ENCODE measurements around the gene RIPPLY1. TPM values are rescaled to one million over a fixed set of nuclear protein-coding genes. Genes with fewer than 3 reads are reported as not detected.

The RIPPLY1 gene, protein sequence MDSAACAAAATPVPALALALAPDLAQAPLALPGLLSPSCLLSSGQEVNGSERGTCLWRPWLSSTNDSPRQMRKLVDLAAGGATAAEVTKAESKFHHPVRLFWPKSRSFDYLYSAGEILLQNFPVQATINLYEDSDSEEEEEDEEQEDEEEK
- total RNA-seq, result not detected

DNA sequence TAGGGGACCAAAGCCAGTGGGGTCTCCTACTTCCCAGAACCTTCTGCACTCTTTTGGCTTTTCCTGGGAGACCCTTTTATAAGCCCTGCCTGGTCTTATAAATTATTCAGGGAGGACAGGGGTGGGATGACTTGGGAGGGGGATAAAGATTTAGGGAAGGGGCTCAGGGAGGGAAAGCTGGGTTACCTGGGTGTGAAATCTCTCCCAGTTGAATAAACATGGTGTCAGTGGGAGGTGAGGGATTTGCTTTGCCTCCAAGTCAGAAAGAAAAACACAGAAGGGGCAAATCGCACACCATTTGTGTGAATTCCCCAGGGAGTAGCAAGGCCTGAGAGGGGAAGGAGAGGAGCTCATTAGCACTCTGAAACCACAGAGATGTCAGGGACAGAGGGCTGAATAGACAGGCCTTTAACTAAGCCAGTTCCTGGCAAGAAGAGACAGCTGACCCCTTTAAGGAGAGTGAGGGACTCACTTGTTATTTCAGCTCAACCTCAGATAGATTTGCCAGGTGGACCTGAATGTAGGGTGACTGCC lies at the start of gene RIPPLY1:
Gene RIPPLY1, minus strand, starts transcription at position 51 of the 534 bp plus-strand sequence. CDS start 54 bp downstream, outside the sequence.
- Mint-ChIP-seq H3K27ac (no peak within 1 kb of the TSS), H3K27me3 (ENCODE audit: low read depth) (peaks cover 13% of the 10 kb centered on the region), H3K4me3 (no peak within 1 kb of the TSS), H3K36me3 (ENCODE audit: insufficient read depth in 2 of 2) (no peaks in the 10 kb centered on the region), H3K9me3 (no peaks in the 10 kb centered on the region), H3K4me1 (ENCODE audit: low read depth) (no peaks in the 10 kb centered on the region)
- ATAC-seq (replicated peaks in 1 of 2), result no peak
- no peak for DNase-seq

DNA sequence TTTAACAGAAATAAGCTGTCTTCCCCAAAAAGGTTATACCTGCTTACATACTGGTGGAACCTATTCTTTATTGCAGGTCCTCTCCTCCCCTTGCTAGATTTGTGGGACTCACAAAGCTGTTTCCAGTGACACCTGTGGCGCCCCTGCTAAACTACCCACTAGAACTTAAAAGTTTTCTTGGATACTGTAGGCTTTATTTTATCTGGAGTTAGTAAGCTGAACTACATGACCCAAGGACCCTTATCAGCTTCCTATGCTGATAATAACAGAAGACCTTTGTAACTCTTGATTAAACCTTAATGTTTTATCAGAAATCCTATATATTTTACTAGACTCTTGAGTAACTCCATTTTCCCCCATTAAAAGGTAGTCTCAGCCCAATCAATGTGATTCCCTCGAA lies 49.4 kb upstream of the RIPPLY1 start:
- DNase-seq, result no peak
- Mint-ChIP-seq H3K4me3 (no peak overlapping the region), H3K4me1 (ENCODE audit: low read depth) (no peaks in the 10 kb centered on the region), H3K36me3 (ENCODE audit: insufficient read depth in 2 of 2) (no peaks in the 10 kb centered on the region), H3K27me3 (ENCODE audit: low read depth) (peaks cover 21% of the 10 kb centered on the region), H3K27ac (no peak overlapping the region), H3K9me3 (no peaks in the 10 kb centered on the region)
- ATAC-seq (replicated peaks in 1 of 2), result no peak

DNA sequence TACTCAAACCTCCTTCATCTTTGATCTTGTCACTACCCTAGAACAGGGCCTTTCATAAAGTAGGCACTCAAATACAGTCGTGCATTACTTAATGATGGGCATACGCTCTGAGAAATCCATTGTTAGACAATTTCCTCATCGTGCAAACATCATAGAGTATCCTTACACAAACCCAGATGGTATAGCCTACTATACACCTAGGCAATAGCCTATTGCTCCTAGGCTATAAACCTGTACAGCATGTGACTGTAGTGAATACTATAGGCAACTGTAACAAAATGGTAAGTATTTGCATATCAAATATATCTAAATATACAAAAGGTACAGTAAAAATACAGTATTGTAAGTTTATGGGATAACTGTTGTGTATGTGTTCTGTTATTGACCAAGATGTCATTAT lies 48.9 kb upstream of the RIPPLY1 start:
- no peak overlapping the region for H3K27ac Mint-ChIP-seq
- H3K27me3 Mint-ChIP-seq (ENCODE audit: low read depth), result peaks cover 21% of the 10 kb centered on the region
- H3K4me3 Mint-ChIP-seq, result no peak overlapping the region
- no peaks in the 10 kb centered on the region for H3K36me3 Mint-ChIP-seq (ENCODE audit: insufficient read depth in 2 of 2)
- no peaks in the 10 kb centered on the region for H3K4me1 Mint-ChIP-seq (ENCODE audit: low read depth)
- H3K9me3 Mint-ChIP-seq, result no peaks in the 10 kb centered on the region
- ATAC-seq (replicated peaks in 1 of 2), result no peak
- DNase-seq, result no peak

DNA sequence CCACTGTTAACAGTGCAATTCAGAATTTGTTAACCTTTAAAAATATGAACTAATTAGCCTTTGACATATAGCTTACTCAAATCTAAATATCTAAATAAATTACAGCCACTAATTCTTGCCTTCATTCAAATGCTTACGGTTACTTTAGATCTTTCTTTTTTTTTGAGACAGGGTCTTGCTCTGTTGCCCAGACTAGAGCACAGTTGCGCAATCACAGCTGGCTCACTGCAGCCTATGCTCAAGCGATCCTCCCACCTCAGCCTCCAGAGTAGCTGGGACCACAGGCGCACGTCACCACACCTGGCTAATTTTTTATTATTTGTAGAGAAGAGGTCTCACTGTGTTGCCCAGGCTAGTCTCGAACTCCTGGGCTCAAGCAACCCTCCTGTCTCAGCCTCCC lies 48.1 kb upstream of the RIPPLY1 start:
- Mint-ChIP-seq H3K27ac (no peak overlapping the region), H3K4me3 (no peak overlapping the region), H3K27me3 (ENCODE audit: low read depth) (peaks cover 17% of the 10 kb centered on the region), H3K4me1 (ENCODE audit: low read depth) (no peaks in the 10 kb centered on the region), H3K36me3 (ENCODE audit: insufficient read depth in 2 of 2) (no peaks in the 10 kb centered on the region), H3K9me3 (no peaks in the 10 kb centered on the region)
- ATAC-seq (replicated peaks in 1 of 2) (no peak), DNase-seq (no peak)

DNA sequence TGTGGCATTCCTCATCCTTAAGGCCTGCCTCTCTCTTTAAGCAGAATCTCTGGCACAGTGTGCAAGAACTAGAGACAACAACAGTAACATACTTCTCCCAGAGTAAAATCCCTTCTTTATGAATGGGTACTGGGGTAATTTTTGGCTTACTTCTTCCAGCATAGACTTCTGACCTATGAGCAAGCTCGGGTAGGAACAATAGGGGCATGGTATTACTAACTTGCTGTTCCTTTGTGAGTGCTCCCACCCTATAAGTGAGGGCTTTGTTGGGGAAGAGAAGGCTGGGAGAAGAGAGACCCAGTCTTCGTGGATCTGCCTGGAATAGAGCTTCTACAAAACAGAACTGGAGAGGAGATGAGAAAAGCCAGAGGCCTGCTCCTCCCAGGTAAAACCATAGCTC lies 47.2 kb upstream of the RIPPLY1 start:
- Mint-ChIP-seq H3K9me3 (no peaks in the 10 kb centered on the region), H3K27ac (no peak overlapping the region), H3K4me3 (no peak overlapping the region), H3K36me3 (ENCODE audit: insufficient read depth in 2 of 2) (no peaks in the 10 kb centered on the region), H3K4me1 (ENCODE audit: low read depth) (no peaks in the 10 kb centered on the region), H3K27me3 (ENCODE audit: low read depth) (peaks cover 9% of the 10 kb centered on the region)
- no peak for DNase-seq
- ATAC-seq (replicated peaks in 1 of 2), result no peak

DNA sequence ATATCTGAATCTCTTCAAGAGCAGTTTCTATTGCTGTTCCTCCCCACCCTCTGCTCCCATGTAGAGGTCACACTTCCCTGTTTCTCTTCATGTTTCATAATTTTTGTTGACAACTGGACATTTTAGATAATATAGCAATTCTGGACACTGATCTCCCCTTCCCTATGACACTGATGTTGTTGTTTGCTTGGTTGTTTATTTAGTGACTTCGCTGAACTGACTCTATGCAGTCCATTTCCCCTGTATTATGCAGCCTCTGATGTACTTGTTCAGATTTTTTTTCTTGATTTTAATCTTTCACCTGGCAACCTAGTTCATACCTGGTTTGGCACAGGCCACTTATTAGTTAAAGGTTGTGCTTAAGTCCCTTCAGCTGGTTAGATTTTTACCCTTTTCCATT lies 46.2 kb upstream of the RIPPLY1 start:
- Mint-ChIP-seq H3K4me1 (ENCODE audit: low read depth) (no peaks in the 10 kb centered on the region), H3K36me3 (ENCODE audit: insufficient read depth in 2 of 2) (no peaks in the 10 kb centered on the region), H3K4me3 (no peak overlapping the region), H3K27ac (no peak overlapping the region), H3K9me3 (no peaks in the 10 kb centered on the region), H3K27me3 (ENCODE audit: low read depth) (peaks cover 14% of the 10 kb centered on the region)
- no peak for DNase-seq
- ATAC-seq (replicated peaks in 1 of 2), result no peak

DNA sequence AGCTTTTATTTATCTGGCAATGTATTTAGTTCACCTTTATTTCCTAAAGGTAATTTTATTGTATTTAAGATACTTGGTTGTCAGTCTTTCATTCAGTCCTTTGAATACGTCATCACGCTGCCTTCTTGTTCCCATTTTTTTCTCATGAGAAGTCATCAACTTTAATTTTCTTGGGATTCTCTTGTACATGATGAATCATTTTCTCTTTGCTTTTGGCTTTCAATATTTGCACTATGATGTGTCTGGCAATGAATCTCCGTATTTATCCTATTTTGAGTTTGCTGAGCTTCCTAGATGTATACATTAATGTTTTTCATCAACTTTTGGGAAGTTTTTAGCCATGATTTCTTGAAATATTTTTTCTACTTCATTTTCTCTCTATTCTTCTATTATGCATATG lies 45.5 kb upstream of the RIPPLY1 start:
- Mint-ChIP-seq H3K36me3 (ENCODE audit: insufficient read depth in 2 of 2) (no peaks in the 10 kb centered on the region), H3K4me3 (no peak overlapping the region), H3K27me3 (ENCODE audit: low read depth) (peaks cover 16% of the 10 kb centered on the region)

DNA sequence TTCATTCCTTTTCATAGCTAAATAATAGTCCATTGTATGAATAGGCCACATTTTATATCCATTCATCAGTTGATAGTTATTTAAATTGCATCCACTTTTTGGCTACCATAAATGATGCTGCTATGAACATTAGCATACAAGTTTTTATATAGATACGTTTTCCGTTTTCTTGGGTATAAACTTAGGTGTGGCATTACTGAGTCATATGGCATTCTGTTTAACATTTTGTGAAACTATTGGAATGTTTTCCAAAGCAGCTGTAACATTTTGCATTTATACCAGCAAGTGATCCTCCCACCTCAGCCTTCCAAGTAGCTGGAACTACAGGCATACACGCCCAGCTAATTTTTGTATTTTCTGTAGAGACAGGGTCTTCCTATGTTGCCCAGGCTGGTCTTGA lies 43.3 kb upstream of the RIPPLY1 start:
- peaks cover 26% of the 10 kb centered on the region for H3K27me3 Mint-ChIP-seq (ENCODE audit: low read depth)
- H3K4me1 Mint-ChIP-seq (ENCODE audit: low read depth), result no peaks in the 10 kb centered on the region
- peaks cover 0 to 1% of the 10 kb centered on the region in 2 donors for H3K36me3 Mint-ChIP-seq (ENCODE audit: insufficient read depth in 2 of 2)
- H3K9me3 Mint-ChIP-seq, result no peaks in the 10 kb centered on the region
- DNase-seq (no peak), ATAC-seq (replicated peaks in 1 of 2) (no peak)
- H3K27ac Mint-ChIP-seq, result no peak overlapping the region
- H3K4me3 Mint-ChIP-seq, result no peak overlapping the region

More for the DNA sequence above, 45.5 kb upstream of the RIPPLY1 start:
- no peak for ATAC-seq (replicated peaks in 1 of 2)
- DNase-seq, result no peak
- Mint-ChIP-seq H3K4me1 (ENCODE audit: low read depth) (no peaks in the 10 kb centered on the region), H3K27ac (no peak overlapping the region), H3K9me3 (no peaks in the 10 kb centered on the region)

DNA sequence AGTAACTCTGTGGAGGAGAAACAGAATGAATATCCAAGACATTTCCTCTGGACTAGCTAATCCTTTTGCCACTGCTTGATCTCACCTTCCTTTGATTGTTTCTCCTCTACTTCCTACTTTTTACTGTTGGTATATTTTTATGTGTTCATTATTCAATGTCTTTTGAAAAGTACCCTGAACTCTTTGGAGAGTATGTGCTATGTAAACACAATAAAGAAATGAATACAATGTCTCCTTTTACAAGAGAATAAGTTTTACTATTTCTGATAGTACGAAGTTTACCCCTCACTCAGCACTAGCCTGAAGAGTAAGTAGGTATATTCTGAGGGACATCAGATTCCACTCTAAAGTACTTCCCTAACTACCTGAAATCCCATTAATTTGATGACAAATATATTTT lies 36.9 kb upstream of the RIPPLY1 start:
- no peak for ATAC-seq (replicated peaks in 1 of 2)
- Mint-ChIP-seq H3K4me3 (no peak overlapping the region), H3K27me3 (ENCODE audit: low read depth) (peaks cover 20% of the 10 kb centered on the region), H3K36me3 (ENCODE audit: insufficient read depth in 2 of 2) (peaks cover 0 to 1% of the 10 kb centered on the region in 2 donors), H3K27ac (no peak overlapping the region), H3K9me3 (no peaks in the 10 kb centered on the region), H3K4me1 (ENCODE audit: low read depth) (no peaks in the 10 kb centered on the region)
- DNase-seq, result no peak

DNA sequence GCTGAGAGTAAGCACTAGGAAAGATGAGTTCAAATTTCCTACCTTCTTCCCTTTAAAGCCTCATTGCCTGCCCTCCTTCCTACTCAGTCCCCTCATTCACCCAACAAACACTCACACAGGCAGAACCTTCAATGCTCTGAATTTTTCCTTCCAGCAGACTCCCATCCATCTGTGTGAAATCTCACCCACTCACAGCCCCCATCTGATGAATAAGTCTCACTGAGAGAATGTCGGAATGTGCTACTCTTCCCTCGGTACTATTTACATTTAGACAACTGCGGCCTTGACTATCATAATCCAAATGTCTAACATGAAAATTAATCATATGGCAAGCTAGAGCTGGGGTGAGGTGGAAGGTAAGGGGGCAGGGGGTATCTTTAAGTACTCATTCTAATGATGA lies 36.4 kb upstream of the RIPPLY1 start:
- no peak overlapping the region for H3K4me3 Mint-ChIP-seq
- no peak overlapping the region for H3K27ac Mint-ChIP-seq
- no peaks in the 10 kb centered on the region for H3K4me1 Mint-ChIP-seq (ENCODE audit: low read depth)
- no peaks in the 10 kb centered on the region for H3K9me3 Mint-ChIP-seq
- DNase-seq (no peak), ATAC-seq (replicated peaks in 1 of 2) (no peak)
- H3K27me3 Mint-ChIP-seq (ENCODE audit: low read depth), result peaks cover 15% of the 10 kb centered on the region
- peaks cover 0 to 1% of the 10 kb centered on the region in 2 donors for H3K36me3 Mint-ChIP-seq (ENCODE audit: insufficient read depth in 2 of 2)

DNA sequence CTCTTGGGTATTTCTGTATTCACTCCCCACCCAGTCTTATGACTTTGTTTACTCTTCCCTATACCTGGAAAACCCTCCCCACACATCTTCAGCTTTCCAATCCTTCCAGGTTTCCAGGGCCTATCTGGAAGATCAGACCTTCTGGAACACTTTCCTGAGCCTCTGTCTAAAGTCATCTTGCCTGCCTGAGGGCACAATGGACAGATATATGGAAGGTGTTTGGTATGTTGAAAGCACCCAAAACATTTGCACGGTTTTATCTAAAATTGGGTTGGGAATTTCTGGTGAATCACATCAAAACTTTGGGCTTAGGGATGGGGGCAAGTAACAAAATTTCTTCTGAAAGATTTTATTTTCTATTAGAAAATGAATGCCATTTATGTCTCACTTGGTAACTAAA lies 33.1 kb upstream of the RIPPLY1 start:
- no peak for DNase-seq
- no peak for ATAC-seq (replicated peaks in 1 of 2)
- no peaks in the 10 kb centered on the region for H3K36me3 Mint-ChIP-seq (ENCODE audit: insufficient read depth in 2 of 2)
- no peak overlapping the region for H3K4me3 Mint-ChIP-seq
- H3K27me3 Mint-ChIP-seq (ENCODE audit: low read depth), result no peaks in the 10 kb centered on the region
- H3K9me3 Mint-ChIP-seq, result no peaks in the 10 kb centered on the region
- H3K4me1 Mint-ChIP-seq (ENCODE audit: low read depth), result no peaks in the 10 kb centered on the region
- H3K27ac Mint-ChIP-seq, result no peak overlapping the region

DNA sequence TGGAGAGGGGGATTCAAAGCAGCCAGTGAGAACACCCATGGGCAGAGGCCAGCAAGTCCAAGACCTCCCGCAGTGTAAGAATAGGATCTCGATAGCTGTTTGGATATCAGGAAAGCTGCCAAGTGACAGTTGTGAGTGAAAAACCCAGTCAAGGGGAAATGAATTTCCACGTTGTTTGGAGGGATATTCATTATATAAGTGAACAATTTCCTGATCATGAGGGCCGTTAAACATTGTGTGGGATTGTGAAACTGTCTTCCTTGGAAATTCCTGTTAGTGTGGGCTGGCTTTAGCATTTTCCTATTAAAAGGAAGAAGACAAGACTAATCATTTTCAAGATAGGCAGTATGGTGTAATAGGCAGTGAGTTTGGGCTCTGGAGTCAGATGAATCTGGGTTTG lies 32.0 kb upstream of the RIPPLY1 start:
- Mint-ChIP-seq H3K4me3 (no peak overlapping the region), H3K27me3 (ENCODE audit: low read depth) (no peaks in the 10 kb centered on the region), H3K36me3 (ENCODE audit: insufficient read depth in 2 of 2) (no peaks in the 10 kb centered on the region), H3K4me1 (ENCODE audit: low read depth) (no peaks in the 10 kb centered on the region), H3K9me3 (no peaks in the 10 kb centered on the region), H3K27ac (no peak overlapping the region)
- no peak for ATAC-seq (replicated peaks in 1 of 2)
- no peak for DNase-seq

DNA sequence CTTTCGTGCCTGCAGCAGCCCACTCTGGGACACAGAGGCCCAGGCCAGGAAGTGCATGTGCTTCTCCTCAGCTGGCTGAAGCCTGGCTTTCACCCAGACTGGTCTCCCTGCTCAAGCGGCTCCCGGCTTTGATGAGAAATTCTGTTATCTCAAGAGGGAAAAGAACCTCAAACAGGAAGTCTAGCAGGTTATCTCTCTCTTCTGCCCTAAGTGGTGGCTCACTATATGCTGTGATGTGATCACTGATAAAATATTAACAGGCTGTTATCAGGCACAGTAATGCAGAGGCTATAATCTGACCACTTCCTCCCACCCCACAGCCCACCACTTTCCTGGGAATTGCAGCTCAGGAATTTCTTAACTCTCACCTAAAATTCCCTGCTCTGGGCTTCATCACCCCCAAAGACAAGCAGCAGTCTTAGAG lies 30.4 kb upstream of the RIPPLY1 start:
- DNase-seq (no peak), ATAC-seq (replicated peaks in 1 of 2) (no peak)
- H3K36me3 Mint-ChIP-seq (ENCODE audit: insufficient read depth in 2 of 2), result no peaks in the 10 kb centered on the region
- no peaks in the 10 kb centered on the region for H3K9me3 Mint-ChIP-seq
- no peak overlapping the region for H3K4me3 Mint-ChIP-seq
- no peaks in the 10 kb centered on the region for H3K27me3 Mint-ChIP-seq (ENCODE audit: low read depth)
- H3K27ac Mint-ChIP-seq, result no peak overlapping the region
- no peaks in the 10 kb centered on the region for H3K4me1 Mint-ChIP-seq (ENCODE audit: low read depth)

DNA sequence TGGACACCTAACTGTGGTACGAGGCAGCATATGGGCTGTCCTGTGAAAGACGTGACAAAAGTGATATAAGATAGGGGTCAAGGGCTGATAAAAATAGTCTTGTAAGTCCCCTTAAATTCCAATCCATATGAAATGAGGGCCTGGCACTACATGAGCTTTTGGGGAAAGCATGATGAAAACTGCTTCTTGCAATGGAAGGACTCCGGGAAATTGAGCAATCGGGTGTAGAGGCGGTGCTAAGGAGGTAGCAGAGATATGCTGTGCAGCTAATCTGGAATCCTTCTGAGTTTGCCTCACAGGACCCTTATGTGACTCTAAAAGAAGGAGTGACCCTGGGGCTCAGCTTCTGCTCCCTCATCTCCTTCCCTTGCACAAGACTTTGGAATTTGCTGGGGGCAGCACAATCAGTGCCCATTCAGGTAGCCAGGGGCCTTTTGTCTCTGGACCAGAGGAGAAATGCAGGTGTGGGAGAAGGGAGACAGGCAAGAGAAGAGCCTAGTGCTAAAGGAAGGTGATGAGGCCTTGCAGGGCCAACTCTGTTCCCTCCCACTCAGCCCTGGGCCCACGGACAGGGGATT lies 29.9 kb upstream of the RIPPLY1 start:
- Mint-ChIP-seq H3K9me3 (no peaks in the 10 kb centered on the region), H3K27me3 (ENCODE audit: low read depth) (no peaks in the 10 kb centered on the region), H3K36me3 (ENCODE audit: insufficient read depth in 2 of 2) (no peaks in the 10 kb centered on the region), H3K4me3 (no peak overlapping the region), H3K4me1 (ENCODE audit: low read depth) (no peaks in the 10 kb centered on the region), H3K27ac (no peak overlapping the region)
- ATAC-seq (replicated peaks in 1 of 2), result no peak
- DNase-seq, result no peak
